Left ventricle myocardium superior (tissue), 1 donor: ENCODE data around the gene SPESP1. TPM values are rescaled to one million over a fixed set of nuclear protein-coding genes. Genes with fewer than 3 reads are reported as not detected.
A peak's percentile ranks its signal among the peaks of the same experiment; 100 is the strongest.

Source experiments
- ATAC-seq: fragments of 200-7000 bp; cut with Tn5 transposase; one replicate; pipeline ENCODE4 v1.9.1; 2020; ENCODE audit warnings: mild to moderate bottlenecking, moderate library complexity
- DNase-seq: peaks from one replicate; pipeline ENCODE4 v3.0.0-alpha.2; 2020
- intact Hi-C: fragments of 100-400 bp; cut with micrococcal nuclease; formaldehyde crosslinking; loops from one replicate; pipeline ENCODE4 v1.11.0; 2022
- long read RNA-seq: library from polyadenylated mRNA; unstranded; transcript quantifications from one replicate; pipeline ENCODE4 v2.0.0, GENCODE V29; 2021
- total RNA-seq: library from RNA; stranded (reverse); fragmentation: NEBNext Ultra II Directional; extraction: Animal tissue kit (Norgen Biotek cat#: 25700); gene quantifications from one replicate; pipeline ENCODE4 v1.2.1, GENCODE V29; 2021
- donor health status: DM: no; HTN: yes; CAD: no; lungs with severe emphysema.

Gene SPESP1
- total RNA-seq, result 4.2 TPM
- long read RNA-seq, partial matches to known transcripts, result 1 of 6 reads
- long read RNA-seq, other reads (novel, unspliced or antisense), result 1 of 6 reads

GRCh38 chr15:68930268-68931022 lies at the start of gene SPESP1:
Gene SPESP1 (plus strand): TSS chr15:68930525. CDS start chr15:68930654, 129 bp downstream.
- DNase-seq (peak; percentile 79), ATAC-seq (peak; percentile 98)
- intact Hi-C loops, result no loop called here

GRCh38 chr15:68885070-68885469 lies 45.3 kb upstream of the SPESP1 start:
- ATAC-seq (no peak), DNase-seq (no peak)
- intact Hi-C loops, result no loop called here

- ATAC-seq, result no peak
- intact Hi-C loops, result no loop called here
- no peak for DNase-seq
Measured at GRCh38 chr15:68887120-68887519, 43.2 kb upstream of the SPESP1 start.

- intact Hi-C loops, result no loop called here
- DNase-seq (no peak), ATAC-seq (no peak)
Measured at GRCh38 chr15:68887819-68888218, 42.5 kb upstream of the SPESP1 start.

GRCh38 chr15:68888419-68888818 lies 41.9 kb upstream of the SPESP1 start:
- intact Hi-C loops, result no loop called here
- ATAC-seq (no peak), DNase-seq (no peak)

- ATAC-seq (no peak), DNase-seq (no peak)
- intact Hi-C loops, result no loop called here
Measured at GRCh38 chr15:68894208-68894607, 36.1 kb upstream of the SPESP1 start.

- intact Hi-C loops, result no loop called here
- DNase-seq, result no peak
- no peak for ATAC-seq
Measured at GRCh38 chr15:68896178-68896577, 34.1 kb upstream of the SPESP1 start.

- DNase-seq (no peak), ATAC-seq (no peak)
- intact Hi-C loops, result no loop called here
Measured at GRCh38 chr15:68897016-68897415, 33.3 kb upstream of the SPESP1 start.

GRCh38 chr15:68900027-68900426 lies 30.3 kb upstream of the SPESP1 start:
- ATAC-seq (no peak), DNase-seq (no peak)
- intact Hi-C loops, result no loop called here

GRCh38 chr15:68907396-68907923 lies 22.9 kb upstream of the SPESP1 start:
- no peak for DNase-seq
- ATAC-seq, result no peak
- intact Hi-C loops, result no loop called here

- intact Hi-C loops, result no loop called here
- ATAC-seq (no peak), DNase-seq (no peak)
Measured at GRCh38 chr15:68909601-68910100, 20.7 kb upstream of the SPESP1 start.

GRCh38 chr15:68910341-68910740 lies 20.0 kb upstream of the SPESP1 start:
- intact Hi-C loops, result no loop called here

GRCh38 chr15:68910816-68911215 lies 19.5 kb upstream of the SPESP1 start:
- DNase-seq (no peak), ATAC-seq (no peak)
- intact Hi-C loops, result no loop called here

More at GRCh38 chr15:68910341-68910740, 20.0 kb upstream of the SPESP1 start:
- no peak for DNase-seq
- no peak for ATAC-seq

GRCh38 chr15:68921926-68922325 lies 8.4 kb upstream of the SPESP1 start:
- DNase-seq (no peak), ATAC-seq (no peak)
- intact Hi-C loops, result no loop called here

- intact Hi-C loops, result no loop called here
- peak; percentile 90 for ATAC-seq
- peak; percentile 78 for DNase-seq
Measured at GRCh38 chr15:68924866-68925560, 5.3 kb upstream of the SPESP1 start.

- no peak for DNase-seq
- ATAC-seq, result no peak
- intact Hi-C loops, result no loop called here
Measured at GRCh38 chr15:68933001-68933400, 2.7 kb downstream of the SPESP1 start.

- ATAC-seq (no peak), DNase-seq (no peak)
- intact Hi-C loops, result no loop called here
Measured at GRCh38 chr15:68934341-68934740, 4.0 kb downstream of the SPESP1 start.

- intact Hi-C loops, result no loop called here
- no peak for ATAC-seq
- no peak for DNase-seq
Measured at GRCh38 chr15:68935400-68935937, 5.1 kb downstream of the SPESP1 start.

GRCh38 chr15:68939501-68939900 lies 9.2 kb downstream of the SPESP1 start:
- DNase-seq (no peak), ATAC-seq (no peak)
- intact Hi-C loops, result no loop called here

- intact Hi-C loops, result no loop called here
- DNase-seq (no peak), ATAC-seq (no peak)
Measured at GRCh38 chr15:68951813-68952212, 21.5 kb downstream of the SPESP1 start.
